Mesendoderm (in vitro differentiated cells): ENCODE data around the gene NBEAL1.
"Not testable (repeated sequence)": the region's sequence is repeated elsewhere in the genome, so short reads cannot be mapped to it uniquely, and the experiment has no call there.

Source experiments
- DNase-seq: peaks from one replicate; pipeline ENCODE4 v3.0.0; 2013
- H2AK5ac ChIP-seq: 2 replicates; pipeline ENCODE4 v1.6.1; 2013; ENCODE audit warnings: low read length, inconsistent platforms
- H2BK120ac ChIP-seq: 2 replicates; pipeline ENCODE4 v1.6.1; 2013; ENCODE audit warnings: low read depth, mild to moderate bottlenecking, low read length, moderate library complexity, mixed read lengths
- H2BK15ac ChIP-seq: replicated peaks from 2 replicates; pipeline ENCODE4 v1.6.1; 2013; ENCODE audit warnings: low read depth, mild to moderate bottlenecking, moderate library complexity
- H2BK5ac ChIP-seq: 2 replicates; pipeline ENCODE4 v1.6.1; 2013; ENCODE audit warnings: low read length, inconsistent platforms
- H3K18ac ChIP-seq: 2 replicates; pipeline ENCODE4 v1.6.1; 2013; ENCODE audit warnings: mild to moderate bottlenecking, low read length, mixed read lengths
- H3K23ac ChIP-seq: one replicate; pipeline ENCODE4 v1.6.1; 2013; ENCODE audit warnings: low read length
- H3K27ac ChIP-seq: 2 replicates; pipeline ENCODE4 v1.5.1; 2013; ENCODE audit warnings: low read depth, mild to moderate bottlenecking, inconsistent platforms, low read length, moderate library complexity
- H3K27me3 ChIP-seq: 2 replicates; pipeline ENCODE4 v1.6.1; 2013; ENCODE audit warnings: low read length, control low read depth, mild to moderate bottlenecking, inconsistent platforms; ENCODE audit not compliant: insufficient read depth, poor library complexity
- H3K36me3 ChIP-seq: 2 replicates; pipeline ENCODE4 v1.6.1; 2013; ENCODE audit warnings: low read length, inconsistent platforms; ENCODE audit not compliant: control insufficient read depth, insufficient read depth
- H3K4ac ChIP-seq: one replicate; pipeline ENCODE4 v1.6.1; 2013; ENCODE audit warnings: low read depth, mild to moderate bottlenecking, low read length, moderate library complexity
- H3K4me1 ChIP-seq: 2 replicates; pipeline ENCODE4 v1.6.1; 2013; ENCODE audit warnings: low read depth, low read length, inconsistent platforms; ENCODE audit not compliant: control insufficient read depth
- H3K4me2 ChIP-seq: 2 replicates; pipeline ENCODE4 v1.6.1; 2013; ENCODE audit warnings: low read length
- H3K4me3 ChIP-seq: 2 replicates; pipeline ENCODE4 v1.5.1; 2013; ENCODE audit warnings: mild to moderate bottlenecking, low read length
- H3K56ac ChIP-seq: one replicate; pipeline ENCODE4 v1.6.1; 2013; ENCODE audit warnings: low read length
- H3K79me1 ChIP-seq: 2 replicates; pipeline ENCODE4 v1.6.1; 2013; ENCODE audit warnings: low read length, inconsistent platforms
- H3K79me2 ChIP-seq: 2 replicates; pipeline ENCODE4 v1.6.1; 2013; ENCODE audit warnings: mild to moderate bottlenecking, low read length; ENCODE audit not compliant: control insufficient read depth, insufficient read depth
- H3K9ac ChIP-seq: 2 replicates; pipeline ENCODE4 v1.6.1; 2013; ENCODE audit warnings: low read length, inconsistent platforms
- H4K5ac ChIP-seq: one replicate; pipeline ENCODE4 v1.6.1; 2013; ENCODE audit warnings: low read length
- H4K8ac ChIP-seq: one replicate; pipeline ENCODE4 v1.6.1; 2013; ENCODE audit warnings: low read depth, mild to moderate bottlenecking, control low read depth, low read length, moderate library complexity
- WGBS: extraction: QIAGEN DNeasy Blood & Tissue Kit; methylation state at CpG from one replicate; pipeline ENCODE4 v1.1.7; 2013; ENCODE audit warnings: low lambda C conversion rate, missing lambda C conversion rate; ENCODE audit not compliant: insufficient coverage; ENCODE audit errors: extremely low coverage; 5-methylcytosine and 5-hydroxymethylcytosine counted together

The NBEAL1 gene

DNA sequence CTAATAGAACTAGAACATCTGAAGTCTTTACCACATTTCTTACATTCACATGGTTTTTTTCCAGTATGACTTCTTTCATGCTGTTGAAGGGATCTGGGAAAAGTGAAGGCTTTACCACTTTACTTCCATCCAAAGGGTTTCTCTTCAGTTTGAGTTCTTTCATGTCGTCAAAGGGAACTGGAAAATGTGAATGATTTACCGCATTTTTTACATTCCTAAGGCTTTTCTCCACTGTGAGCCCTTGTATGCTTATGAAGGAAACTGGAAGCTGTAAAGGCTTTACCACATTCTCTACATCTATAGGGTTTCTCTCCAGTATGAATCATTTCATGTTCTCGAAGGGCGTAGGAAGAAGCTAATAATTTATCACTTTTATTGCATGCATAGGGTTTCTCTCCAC, 46.7 kb downstream of the NBEAL1 start:
- H2AK5ac ChIP-seq = no peak overlapping the region
- no peak overlapping the region for H3K23ac ChIP-seq
- no peak overlapping the region for H3K27ac ChIP-seq
- H3K36me3 ChIP-seq = no peaks in the 10 kb centered on the region
- peak; percentile 96 for DNase-seq
- WGBS = no CpG with 5 or more reads among the region's 4 CpGs
- H2BK5ac ChIP-seq = no peak overlapping the region
- no peak overlapping the region for H3K4me2 ChIP-seq
- H3K9ac ChIP-seq = no peak overlapping the region
- no peak overlapping the region for H2BK15ac ChIP-seq
- H3K18ac ChIP-seq = no peak overlapping the region
- no peaks in the 10 kb centered on the region for H3K79me2 ChIP-seq
- no peaks in the 10 kb centered on the region for H3K79me1 ChIP-seq
- no peak overlapping the region for H2BK120ac ChIP-seq
- no peaks in the 10 kb centered on the region for H3K27me3 ChIP-seq
- H3K4ac ChIP-seq = no peak overlapping the region
- no peak overlapping the region for H4K5ac ChIP-seq
- no peak overlapping the region for H3K4me3 ChIP-seq
- no peak overlapping the region for H3K56ac ChIP-seq
- no peak overlapping the region for H4K8ac ChIP-seq
- no peaks in the 10 kb centered on the region for H3K4me1 ChIP-seq

DNA sequence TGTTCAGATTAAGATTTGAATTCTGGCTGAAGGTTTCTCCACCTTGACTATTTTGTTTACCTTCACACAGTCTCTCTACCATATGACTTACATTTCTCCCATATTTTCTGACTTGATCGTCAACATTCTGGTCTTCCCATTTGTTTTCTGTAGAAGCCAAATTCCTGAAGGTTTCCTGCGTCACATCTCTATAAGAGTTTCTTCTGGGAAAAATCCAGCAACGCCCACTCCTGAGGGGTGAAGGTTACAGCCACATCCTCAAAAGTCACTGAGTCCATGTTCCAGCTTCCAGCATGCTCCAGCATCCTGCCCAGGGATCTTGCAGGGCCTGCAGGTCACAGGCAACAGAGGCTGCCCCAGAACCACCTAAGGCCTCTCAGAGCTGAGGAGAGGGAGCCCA, 47.5 kb downstream of the NBEAL1 start:
- no peak overlapping the region for H4K8ac ChIP-seq
- H2BK120ac ChIP-seq = no peak overlapping the region
- no peak overlapping the region for H4K5ac ChIP-seq
- no peak overlapping the region for H3K4ac ChIP-seq
- DNase-seq = peak; percentile 28
- no peaks in the 10 kb centered on the region for H3K4me1 ChIP-seq
- H2BK15ac ChIP-seq = no peak overlapping the region
- no CpG with 5 or more reads among the region's 3 CpGs for WGBS
- no peaks in the 10 kb centered on the region for H3K36me3 ChIP-seq
- H3K27ac ChIP-seq = no peak overlapping the region
- no peaks in the 10 kb centered on the region for H3K27me3 ChIP-seq
- no peak overlapping the region for H3K4me3 ChIP-seq
- H3K23ac ChIP-seq = no peak overlapping the region
- no peaks in the 10 kb centered on the region for H3K79me2 ChIP-seq
- H3K79me1 ChIP-seq = no peaks in the 10 kb centered on the region
- no peak overlapping the region for H3K9ac ChIP-seq
- no peak overlapping the region for H3K4me2 ChIP-seq
- no peak overlapping the region for H3K18ac ChIP-seq
- no peak overlapping the region for H2AK5ac ChIP-seq
- no peak overlapping the region for H3K56ac ChIP-seq
- H2BK5ac ChIP-seq = no peak overlapping the region

DNA sequence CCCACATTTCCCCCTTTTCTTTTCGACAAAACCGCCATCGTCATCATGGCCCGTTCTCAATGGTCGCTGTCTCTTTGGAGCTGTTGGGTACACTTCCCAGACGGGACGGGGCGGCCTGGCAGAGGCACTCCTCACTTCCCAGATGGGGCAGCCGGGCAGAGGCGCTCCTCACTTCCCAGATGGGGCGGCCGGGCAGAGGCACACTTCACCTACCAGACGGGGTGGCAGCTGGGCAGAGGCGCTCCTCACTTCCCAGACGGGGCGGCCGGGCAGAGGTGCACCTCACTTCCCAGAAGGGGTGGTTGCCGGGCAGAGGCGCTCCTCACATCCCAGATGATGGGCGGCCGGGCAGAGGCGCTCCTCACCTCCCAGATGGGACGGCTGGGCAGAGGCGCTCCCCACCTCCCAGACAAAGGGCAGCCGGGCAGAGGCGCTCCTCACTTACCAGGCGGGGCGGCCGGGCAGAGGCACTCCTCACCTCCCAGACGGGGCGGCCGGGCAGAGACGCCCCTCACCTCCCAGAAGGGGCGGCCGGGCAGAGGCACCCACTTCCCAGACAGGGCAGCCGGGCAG, 51.9 kb downstream of the NBEAL1 start:
- peak; percentile 56 for DNase-seq

DNA sequence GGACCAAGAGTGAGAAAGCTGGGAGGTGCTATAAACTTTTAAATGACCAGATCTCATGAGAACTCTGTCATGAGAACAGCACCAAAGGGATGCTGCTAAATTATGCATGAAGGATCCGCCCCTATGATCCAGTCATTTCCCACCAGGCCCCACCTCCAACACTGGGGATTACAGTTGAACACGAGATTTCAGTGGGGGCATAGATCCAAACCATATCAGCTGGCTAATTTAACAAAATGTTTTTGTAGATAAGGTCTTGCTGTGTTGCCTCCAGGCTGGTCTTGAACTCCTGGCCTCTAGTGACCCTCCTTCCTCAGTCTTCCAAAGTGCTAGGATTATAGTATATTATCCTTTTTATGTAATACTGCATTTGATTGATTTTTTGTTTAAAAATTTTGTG, 56.0 kb downstream of the NBEAL1 start:
- Histone ChIP-seq H3K36me3 (no peaks in the 10 kb centered on the region), H3K4ac (no peak overlapping the region), H3K27me3 (no peaks in the 10 kb centered on the region), H3K79me2 (no peaks in the 10 kb centered on the region), H4K5ac (no peak overlapping the region), H2BK120ac (no peak overlapping the region), H2BK15ac (no peak overlapping the region), H4K8ac (no peak overlapping the region), H2AK5ac (no peak overlapping the region), H3K4me2 (no peak overlapping the region), H3K4me1 (no peaks in the 10 kb centered on the region), H3K18ac (no peak overlapping the region), H3K4me3 (no peak overlapping the region), H3K56ac (no peak overlapping the region), H3K23ac (no peak overlapping the region), H3K27ac (no peak overlapping the region), H2BK5ac (no peak overlapping the region), H3K9ac (no peak overlapping the region), H3K79me1 (no peaks in the 10 kb centered on the region)
- no peak for DNase-seq
- WGBS = no CpG with 5 or more reads among the region's 2 CpGs

More for the DNA sequence above, 51.9 kb downstream of the NBEAL1 start:
- not testable (repeated sequence) for H3K23ac ChIP-seq, H3K4me2 ChIP-seq, H2BK120ac ChIP-seq, H3K79me1 ChIP-seq, H3K4me1 ChIP-seq, H2AK5ac ChIP-seq, H3K4ac ChIP-seq, H3K27me3 ChIP-seq, H4K8ac ChIP-seq, H3K79me2 ChIP-seq, H2BK15ac ChIP-seq, H3K56ac ChIP-seq, H3K27ac ChIP-seq, H2BK5ac ChIP-seq, H3K4me3 ChIP-seq, H3K18ac ChIP-seq, H3K36me3 ChIP-seq, H4K5ac ChIP-seq, H3K9ac ChIP-seq
- WGBS = no CpG with 5 or more reads among the region's 36 CpGs

DNA sequence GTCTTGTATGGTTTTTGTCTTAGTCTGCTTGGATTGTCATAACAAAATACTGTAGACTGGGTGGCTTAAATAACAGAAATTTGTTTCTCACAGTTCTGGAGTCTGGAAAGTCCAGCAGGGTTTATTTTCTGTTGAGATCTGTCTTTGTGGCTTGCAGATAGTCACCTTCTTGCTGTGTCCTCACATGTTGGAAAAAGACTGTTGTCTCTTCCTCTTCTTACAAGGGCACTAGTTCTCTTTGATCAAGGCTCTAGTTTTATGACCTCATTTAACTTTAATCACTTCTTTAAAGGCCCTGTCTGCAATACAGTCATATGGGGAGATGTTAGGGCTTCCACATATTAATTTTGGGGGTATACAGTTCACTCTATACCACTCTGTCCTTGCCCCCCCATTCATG, 56.5 kb downstream of the NBEAL1 start:
- Histone ChIP-seq H2BK15ac (no peak overlapping the region), H2AK5ac (no peak overlapping the region), H3K27me3 (no peaks in the 10 kb centered on the region), H3K9ac (no peak overlapping the region), H4K5ac (no peak overlapping the region), H4K8ac (no peak overlapping the region), H3K56ac (no peak overlapping the region), H3K79me1 (no peaks in the 10 kb centered on the region), H3K4me2 (no peak overlapping the region), H3K4ac (no peak overlapping the region), H3K36me3 (no peaks in the 10 kb centered on the region), H2BK120ac (no peak overlapping the region), H3K23ac (no peak overlapping the region), H3K18ac (no peak overlapping the region), H3K79me2 (no peaks in the 10 kb centered on the region), H2BK5ac (no peak overlapping the region), H3K4me1 (no peaks in the 10 kb centered on the region), H3K27ac (no peak overlapping the region), H3K4me3 (no peak overlapping the region)
- no peak for DNase-seq

DNA sequence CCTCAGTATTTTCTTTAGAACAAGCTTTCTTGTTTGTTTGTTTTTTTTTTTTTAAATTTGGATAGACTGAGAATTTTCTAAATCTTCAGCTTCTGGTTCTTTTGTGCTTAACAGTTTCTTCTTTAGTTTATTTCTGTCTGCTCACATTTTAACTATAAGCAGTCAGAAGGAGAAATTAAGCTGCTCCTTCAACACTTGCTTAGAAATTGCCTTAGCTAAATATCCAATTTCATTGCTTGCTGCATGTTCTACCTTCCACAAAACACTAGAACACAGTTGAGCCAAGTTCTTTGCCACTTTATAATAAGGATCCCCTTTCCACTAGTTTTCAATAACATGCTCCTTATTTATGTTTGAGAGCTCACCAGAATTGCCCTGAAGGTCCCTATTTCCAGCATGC, 57.7 kb downstream of the NBEAL1 start:
- no peak overlapping the region for H3K9ac ChIP-seq
- H4K8ac ChIP-seq = no peak overlapping the region
- H3K79me2 ChIP-seq = no peaks in the 10 kb centered on the region
- H3K79me1 ChIP-seq = no peaks in the 10 kb centered on the region
- H3K4ac ChIP-seq = no peak overlapping the region
- H2BK5ac ChIP-seq = no peak overlapping the region
- H2AK5ac ChIP-seq = no peak overlapping the region
- no peaks in the 10 kb centered on the region for H3K4me1 ChIP-seq
- no peak overlapping the region for H3K4me2 ChIP-seq
- H3K56ac ChIP-seq = no peak overlapping the region
- no peak overlapping the region for H3K23ac ChIP-seq
- H2BK120ac ChIP-seq = no peak overlapping the region
- H3K18ac ChIP-seq = no peak overlapping the region
- no peak overlapping the region for H3K4me3 ChIP-seq
- H3K36me3 ChIP-seq = no peaks in the 10 kb centered on the region
- no peak overlapping the region for H3K27ac ChIP-seq
- no peak for DNase-seq
- H3K27me3 ChIP-seq = no peaks in the 10 kb centered on the region
- H2BK15ac ChIP-seq = no peak overlapping the region
- H4K5ac ChIP-seq = no peak overlapping the region
